Measurements from ENCODE around the gene ZRANB3. TPM values are rescaled to one million over a fixed set of nuclear protein-coding genes. Genes with fewer than 3 reads are reported as not detected.
A peak's percentile ranks its signal among the peaks of the same experiment; 100 is the strongest.

The ZRANB3 gene
- total and polyA plus RNA-seq, 11 donors: 0.69 to 4.1 (median 1.5) TPM

DNA sequence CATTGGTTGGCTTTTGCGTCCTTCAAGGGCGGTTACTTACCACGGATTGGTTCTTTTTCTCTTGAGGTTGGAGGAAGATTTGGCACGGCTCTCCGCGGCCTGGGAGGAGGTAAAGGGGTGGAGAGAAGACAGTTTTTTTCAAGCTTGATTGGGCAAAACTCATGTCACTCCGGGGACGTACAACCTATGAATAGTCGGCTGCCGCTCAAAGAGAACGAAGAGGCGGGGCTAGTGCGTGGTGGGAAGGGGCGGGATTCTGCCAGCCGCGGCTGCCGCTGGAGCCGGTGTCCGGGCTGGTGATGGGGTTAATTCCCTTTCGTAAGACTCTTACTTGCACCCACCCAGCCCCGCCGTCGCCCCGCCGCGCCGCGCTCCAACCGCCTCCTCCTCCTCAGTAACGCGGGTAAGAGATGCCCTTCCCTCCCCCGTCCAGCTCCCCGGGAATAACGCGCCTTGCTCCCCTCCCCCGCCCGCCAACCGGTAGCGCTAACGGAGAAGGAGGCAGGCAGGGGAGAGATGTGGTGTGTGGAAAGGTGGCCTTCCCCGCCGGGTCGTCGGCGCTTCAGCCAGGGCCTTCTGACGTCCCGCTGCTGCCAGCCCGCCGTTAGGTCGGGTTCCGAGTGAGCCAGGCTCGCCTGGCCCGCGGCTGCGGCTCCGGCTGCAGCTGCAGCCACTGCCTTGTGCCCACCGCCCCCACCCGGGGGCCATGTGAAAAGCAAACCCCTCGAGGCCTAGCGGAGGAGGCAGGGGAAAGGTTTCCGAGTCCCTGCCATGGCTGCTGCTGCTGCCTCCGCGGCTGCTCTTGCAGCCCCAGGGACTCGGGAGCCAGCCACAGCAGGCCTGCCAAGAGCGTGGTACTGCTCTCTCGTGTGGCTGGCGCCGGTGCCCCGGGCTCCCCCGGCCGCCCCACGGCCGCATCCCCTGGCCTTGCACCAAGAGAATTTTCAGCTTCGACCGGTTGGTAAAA is 496 bp upstream of the ZRANB3 start, which contains the start of gene R3HDM1:
Gene R3HDM1 (plus strand): TSS at position 254 of the 967 bp plus-strand sequence. CDS start 73,362 bp downstream, outside the sequence.
- TF ChIP-seq POLR2A (IDR thresholded peaks at IDR 0.05): peak in 1 of 2 donors; percentile 61
- TF ChIP-seq, protein P1, sequence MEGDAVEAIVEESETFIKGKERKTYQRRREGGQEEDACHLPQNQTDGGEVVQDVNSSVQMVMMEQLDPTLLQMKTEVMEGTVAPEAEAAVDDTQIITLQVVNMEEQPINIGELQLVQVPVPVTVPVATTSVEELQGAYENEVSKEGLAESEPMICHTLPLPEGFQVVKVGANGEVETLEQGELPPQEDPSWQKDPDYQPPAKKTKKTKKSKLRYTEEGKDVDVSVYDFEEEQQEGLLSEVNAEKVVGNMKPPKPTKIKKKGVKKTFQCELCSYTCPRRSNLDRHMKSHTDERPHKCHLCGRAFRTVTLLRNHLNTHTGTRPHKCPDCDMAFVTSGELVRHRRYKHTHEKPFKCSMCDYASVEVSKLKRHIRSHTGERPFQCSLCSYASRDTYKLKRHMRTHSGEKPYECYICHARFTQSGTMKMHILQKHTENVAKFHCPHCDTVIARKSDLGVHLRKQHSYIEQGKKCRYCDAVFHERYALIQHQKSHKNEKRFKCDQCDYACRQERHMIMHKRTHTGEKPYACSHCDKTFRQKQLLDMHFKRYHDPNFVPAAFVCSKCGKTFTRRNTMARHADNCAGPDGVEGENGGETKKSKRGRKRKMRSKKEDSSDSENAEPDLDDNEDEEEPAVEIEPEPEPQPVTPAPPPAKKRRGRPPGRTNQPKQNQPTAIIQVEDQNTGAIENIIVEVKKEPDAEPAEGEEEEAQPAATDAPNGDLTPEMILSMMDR (IDR thresholded peaks at IDR 0.05): peak in 3 of 12 donors; percentile 13 to 24 (median 16)
- H3K27me3 ChIP-seq: no peaks in the 10 kb centered on the region
- H3K36me3 ChIP-seq: no peaks in the 10 kb centered on the region
- H3K9me3 ChIP-seq: no peaks in the 10 kb centered on the region
- intact Hi-C loops (cut with DNase I): loop anchor here in 4 of 10 donors (2.0 to 10.0 kb wide), 6 partner anchors 209 to 614 kb away; partner anchors contain the start of genes UBXN4 (in 4 of the 4), CCNT2 (in 3 of the 4) and RAB3GAP1 (in 2 of the 4)
- peaks cover 0 to 21% (median 7%) of the 10 kb centered on the region in 12 donors for H3K4me1 ChIP-seq
- 0 to 1% (median 0%) methylated on average over 50 to 75 of the region's 75 CpGs for WGBS, 4 donors
- H3K27ac ChIP-seq: peak within 1 kb of the TSS; percentile 82 to 97 (median 93)
- DNase-seq: peak; percentile 95 to 100 (median 99)
- ATAC-seq: peak; percentile 97
- H3K4me3 ChIP-seq: peak within 1 kb of the TSS; percentile 61 to 92 (median 80)

DNA sequence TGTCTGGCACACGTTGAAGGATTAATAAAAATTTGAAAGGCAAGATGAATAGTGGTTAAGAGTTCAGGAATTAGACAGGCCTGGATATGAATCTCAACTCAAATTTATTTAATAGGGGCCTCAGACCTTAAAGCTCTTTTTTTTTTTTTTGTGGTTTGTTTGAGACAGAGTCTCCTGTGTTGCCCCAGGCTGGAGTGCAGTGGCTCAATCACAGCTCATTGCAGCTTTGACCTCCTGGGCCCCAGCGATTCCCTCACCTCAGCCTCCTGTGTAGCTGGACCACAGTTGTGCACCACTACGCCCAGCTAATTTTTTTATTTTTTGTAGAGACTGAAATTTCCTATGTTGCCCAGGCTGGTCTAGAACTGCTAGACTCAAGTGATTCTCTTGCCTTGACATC is 3.0 kb downstream of the ZRANB3 start:
- no peaks in the 10 kb centered on the region for H3K27me3 ChIP-seq
- H3K4me3 ChIP-seq: no peak overlapping the region
- DNase-seq (no peak), ATAC-seq (no peak)
- TF ChIP-seq POLR2A (IDR thresholded peaks at IDR 0.05): no peak
- TF ChIP-seq, protein P1 (IDR thresholded peaks at IDR 0.05): no peak
- H3K27ac ChIP-seq: no peak overlapping the region
- peaks cover 0 to 17% (median 7%) of the 10 kb centered on the region in 12 donors for H3K4me1 ChIP-seq
- intact Hi-C loops (cut with DNase I): no loop called here
- 91 to 99% (median 95%) methylated on average over 3 of the region's 3 CpGs for WGBS, 4 donors
- H3K9me3 ChIP-seq: no peaks in the 10 kb centered on the region
- H3K36me3 ChIP-seq: peaks cover 0 to 3% (median 0%) of the 10 kb centered on the region in 9 donors

DNA sequence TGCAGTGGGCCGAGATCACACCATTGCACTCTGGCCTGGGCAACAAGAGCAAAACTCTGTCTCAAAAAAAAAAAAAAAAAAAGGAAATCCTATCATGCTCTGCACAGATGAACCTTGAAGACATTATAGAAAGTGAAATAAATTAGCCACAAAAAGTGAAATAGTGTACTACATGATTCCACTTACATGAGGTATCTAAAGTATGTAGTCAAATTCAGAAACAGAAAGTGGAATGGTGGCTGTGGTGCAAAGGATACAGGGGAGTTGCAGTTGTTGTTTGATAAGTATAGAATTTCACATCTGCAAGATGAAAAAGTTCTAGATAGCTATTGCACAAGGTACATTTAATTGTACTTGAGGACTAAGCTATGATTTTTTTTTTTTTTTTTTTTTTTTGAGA is 5.2 kb downstream of the ZRANB3 start:
- H3K4me3 ChIP-seq: no peak overlapping the region
- no peaks in the 10 kb centered on the region for H3K27me3 ChIP-seq
- H3K9me3 ChIP-seq: no peaks in the 10 kb centered on the region
- H3K27ac ChIP-seq: no peak overlapping the region
- ATAC-seq: no peak
- intact Hi-C loops (cut with DNase I): no loop called here
- H3K4me1 ChIP-seq: peaks cover 0 to 6% (median 0%) of the 10 kb centered on the region in 12 donors
- no peak for DNase-seq
- H3K36me3 ChIP-seq: peaks cover 0 to 3% (median 0%) of the 10 kb centered on the region in 9 donors
- 96 to 100% (median 99%) methylated on average over 1 of the region's 1 CpG for WGBS, 4 donors
- no peak for TF ChIP-seq POLR2A (IDR thresholded peaks at IDR 0.05)
- TF ChIP-seq, protein P1 (IDR thresholded peaks at IDR 0.05): no peak

DNA sequence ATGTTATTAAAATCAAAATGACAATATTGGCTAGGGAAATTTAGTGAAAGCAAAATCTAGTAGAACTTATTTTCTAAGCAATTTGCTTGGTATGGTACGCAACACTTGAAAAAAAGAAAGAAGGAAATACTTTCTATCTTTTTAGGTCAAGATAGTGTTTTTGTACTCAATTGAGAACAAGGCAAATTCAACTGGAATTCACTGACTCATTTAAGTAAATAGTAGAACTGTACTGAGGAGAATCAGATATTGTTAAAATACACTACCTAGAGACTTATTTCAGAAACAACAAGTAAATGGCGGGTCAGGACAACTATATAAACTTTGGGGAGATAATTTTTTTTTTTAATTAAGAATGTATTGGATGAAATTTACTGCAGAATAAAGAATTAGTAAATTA is 18.9 kb downstream of the ZRANB3 start:
- Histone ChIP-seq H3K9me3 (peaks cover 0 to 69% (median 12%) of the 10 kb centered on the region in 12 donors), H3K4me3 (no peak overlapping the region), H3K27me3 (no peaks in the 10 kb centered on the region), H3K27ac (no peak overlapping the region), H3K4me1 (no peaks in the 10 kb centered on the region), H3K36me3 (no peaks in the 10 kb centered on the region)
- intact Hi-C loops (cut with DNase I): no loop called here
- ATAC-seq: no peak
- WGBS, 4 donors: 97 to 98% (median 97%) methylated on average over 2 of the region's 2 CpGs
- TF ChIP-seq POLR2A (IDR thresholded peaks at IDR 0.05): no peak
- TF ChIP-seq, protein P1 (IDR thresholded peaks at IDR 0.05): no peak
- DNase-seq: no peak

Measured in heart left ventricle (tissue), 16 donors.